Subcutaneous adipose tissue (tissue), 4 donors: ENCODE data around the gene RABL6. TPM values are rescaled to one million over a fixed set of nuclear protein-coding genes. Genes with fewer than 3 reads are reported as not detected.

Experiments
- CTCF ChIP-seq: fragments of 450-650 bp; IDR thresholded peaks from one replicate; pipeline ENCODE4 v1.5.1; 2016; ENCODE audit warnings: low read depth, mild to moderate bottlenecking, control low read depth, antibody characterized with exemption, moderate library complexity
- total RNA-seq, 4 donors: library from RNA; depleted of rRNA; stranded (reverse); fragments of >200 nt; gene quantifications; one replicate each; pipeline ENCODE4 v1.1.0, GENCODE V29; 2016

The RABL6 gene
- total RNA-seq, 4 donors from 2014 or later: 29.4 to 78.2 (median 33.4) TPM

- TF ChIP-seq CTCF: no peak
These were observed 8.5 kb upstream of the RABL6 start for GRCh38 chr9:136799079-136799853.

DNA sequence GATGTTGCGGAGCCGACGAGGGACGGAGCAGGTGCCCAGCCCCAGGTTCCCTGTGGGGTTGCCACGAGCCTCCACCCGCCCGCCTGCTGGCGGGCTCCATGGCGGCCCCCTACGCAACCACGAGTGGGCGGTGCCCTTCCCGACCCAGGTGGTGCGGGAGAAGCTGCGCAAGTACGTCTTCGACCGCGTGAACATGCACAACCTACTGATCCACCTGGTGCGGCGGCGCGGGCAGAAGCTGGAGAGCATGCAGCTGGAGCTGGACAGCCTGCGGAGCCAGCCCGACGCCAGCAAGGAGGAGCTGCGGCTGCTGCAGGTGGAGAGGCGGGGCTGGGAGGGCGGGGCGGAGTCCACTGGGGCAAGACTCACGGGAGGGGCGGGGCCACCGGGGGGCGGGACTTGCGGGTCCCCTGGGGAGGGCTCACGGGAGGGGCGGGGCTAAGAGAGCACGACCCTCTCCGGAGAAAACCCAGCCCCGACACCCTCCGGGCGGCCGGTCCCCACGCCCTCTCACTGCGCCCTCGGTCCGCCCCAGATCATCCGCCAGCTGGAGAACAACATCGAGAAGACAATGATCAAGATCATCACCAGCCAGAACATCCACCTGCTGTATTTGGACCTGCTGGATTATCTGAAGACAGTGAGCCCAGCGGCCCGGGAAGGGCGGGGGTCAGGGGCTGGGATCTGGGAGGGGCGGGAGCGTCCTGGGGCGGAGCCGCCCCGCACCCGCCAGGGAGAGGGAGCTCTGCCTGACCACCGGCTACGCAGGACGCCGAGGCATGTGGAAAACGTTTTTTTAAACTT, 7.7 kb upstream of the RABL6 start:
- TF ChIP-seq CTCF: no peak

GRCh38 chr9:136802321-136802720, 5.4 kb upstream of the RABL6 start:
- no peak for TF ChIP-seq CTCF

GRCh38 chr9:136803551-136804508, 3.9 kb upstream of the RABL6 start:
- TF ChIP-seq CTCF: no peak

- TF ChIP-seq CTCF: no peak
These were observed 3.1 kb upstream of the RABL6 start for GRCh38 chr9:136804509-136805206.

- no peak for TF ChIP-seq CTCF
These were observed 2.5 kb upstream of the RABL6 start for GRCh38 chr9:136805207-136805740.
